DMS 273 treated with DMSO at 0.1 percent for 48 hours (cell line): ENCODE results near the gene GALNT9.
"Not testable (repeated sequence)": the region's sequence is repeated elsewhere in the genome, so short reads cannot be mapped to it uniquely, and the experiment has no call there.

Source experiments
- DNase-seq: peaks from one replicate; lab custom pipeline; 2025; lab: John Stamatoyannopoulos, UW

Gene GALNT9

GRCh38 chr12:132312516-132312915 lies 16.9 kb downstream of the GALNT9 start:
- no peak for DNase-seq

DNA sequence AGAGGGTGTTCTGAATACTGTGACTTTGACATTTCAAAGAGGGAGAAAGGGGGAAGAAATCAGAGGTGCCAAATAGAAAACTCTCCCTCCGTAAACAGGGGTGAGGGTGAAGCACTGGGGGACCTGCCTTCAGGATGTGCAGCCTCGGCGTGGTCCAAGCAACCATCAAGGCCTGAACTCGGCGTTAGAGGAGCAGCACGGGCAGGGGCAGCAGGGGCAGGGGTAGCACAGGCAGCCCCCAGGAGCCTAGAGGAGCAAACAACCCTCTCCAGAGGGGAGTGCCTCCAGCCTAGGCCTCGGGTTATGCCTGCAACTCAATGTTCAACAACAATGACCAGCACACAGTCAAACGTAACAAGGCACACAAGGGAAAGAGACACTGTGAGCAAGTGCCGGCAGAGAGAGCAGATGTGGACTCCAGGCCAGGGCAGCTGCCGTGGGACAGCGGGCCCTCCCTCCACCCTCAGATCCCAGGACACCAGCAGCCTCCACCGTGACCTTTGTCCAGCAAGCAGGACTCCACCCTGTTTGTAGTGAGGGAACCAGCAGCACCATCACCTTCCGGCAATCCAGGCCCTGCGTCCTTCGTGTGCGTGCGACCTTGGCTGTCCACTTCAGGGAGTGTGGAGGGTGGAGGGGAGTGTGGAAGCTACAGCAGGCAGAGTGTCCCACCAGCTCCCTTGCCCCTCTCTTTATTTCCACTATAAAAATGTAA lies 18.0 kb downstream of the GALNT9 start:
- no peak for DNase-seq

DNA sequence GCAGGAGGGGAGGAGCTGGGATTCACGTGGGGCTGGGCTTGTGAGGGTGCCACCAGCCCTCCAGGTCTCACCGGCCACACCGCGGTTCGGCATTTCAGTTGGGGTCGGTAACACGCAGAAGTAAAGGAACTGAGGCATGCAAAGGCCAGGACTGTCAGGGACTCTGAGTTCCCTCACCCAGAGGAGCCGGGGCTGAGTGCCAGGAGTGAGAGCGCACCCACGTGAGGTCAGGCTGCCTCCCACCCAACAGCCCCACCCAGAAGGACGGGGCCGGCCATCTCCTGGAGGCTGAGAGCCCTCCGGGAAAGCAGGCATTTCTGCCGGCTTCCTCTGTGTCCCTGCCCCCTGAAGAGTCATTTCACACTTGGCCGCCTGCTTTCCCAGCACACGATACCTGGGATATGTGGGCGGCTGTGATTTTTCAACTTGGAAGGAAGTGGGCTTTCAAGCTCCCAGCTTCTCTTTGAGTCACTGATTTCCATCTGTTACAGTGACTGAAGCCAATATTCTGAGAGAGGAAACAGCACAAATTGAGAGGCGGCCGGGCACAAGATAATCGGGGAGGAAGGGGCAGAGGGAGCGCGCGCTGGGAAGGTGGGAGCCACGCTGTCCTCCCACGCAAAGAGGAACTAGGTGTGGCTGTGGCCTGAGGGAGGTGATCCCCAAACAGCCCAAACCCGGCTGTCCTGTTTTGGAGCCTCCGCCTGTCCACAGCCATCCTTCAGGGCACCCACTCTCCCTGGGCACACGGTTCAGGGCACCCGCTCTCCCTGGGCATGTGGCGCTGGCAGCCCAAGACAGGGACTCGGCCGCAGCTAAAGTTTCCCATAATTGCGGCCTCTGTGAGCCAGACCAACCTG lies 19.0 kb downstream of the GALNT9 start:
- DNase-seq, result no peak

- DNase-seq, result no peak
These were observed 19.7 kb downstream of the GALNT9 start for GRCh38 chr12:132309596-132310086.

DNA sequence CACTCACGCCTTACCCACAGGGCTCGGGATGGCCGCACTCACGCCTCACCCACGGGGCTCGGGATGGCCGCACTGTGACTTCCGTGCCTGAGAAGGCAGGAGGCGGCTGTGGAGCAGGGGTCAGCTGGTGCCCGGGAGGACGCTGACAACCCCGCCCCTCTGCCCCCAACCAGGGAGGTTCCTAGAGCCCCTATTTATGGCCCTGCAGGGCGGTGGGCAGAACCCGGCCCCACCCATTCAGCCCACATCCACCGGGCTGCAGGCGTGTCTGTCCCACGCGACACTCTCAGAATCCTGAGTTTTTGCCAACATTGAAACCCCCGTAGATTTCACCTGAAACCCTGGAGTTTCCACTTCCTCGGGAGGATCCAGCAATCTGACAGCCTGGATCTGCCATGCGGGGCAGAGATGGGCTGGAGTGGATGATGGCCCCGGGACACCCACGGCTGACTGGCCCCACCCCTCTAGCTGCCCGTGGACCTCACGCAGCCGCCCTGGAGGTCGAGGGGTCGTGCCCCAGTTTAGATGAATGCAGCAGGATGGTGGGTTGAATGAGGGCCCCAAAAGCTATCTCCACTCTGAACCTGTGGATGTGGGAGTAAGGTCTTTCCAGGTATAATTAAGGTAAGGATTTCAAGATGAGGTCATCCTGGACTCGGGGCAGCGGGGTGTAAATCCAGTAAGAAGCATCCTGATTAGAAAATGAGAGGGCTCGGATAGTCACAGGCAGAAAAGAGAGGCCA lies 20.4 kb downstream of the GALNT9 start:
- no peak for DNase-seq

- no peak for DNase-seq
These were observed 21.2 kb downstream of the GALNT9 start for GRCh38 chr12:132307976-132308852.

GRCh38 chr12:132306885-132307191 lies 22.6 kb downstream of the GALNT9 start:
- DNase-seq, result no peak

GRCh38 chr12:132305991-132306884 lies 23.2 kb downstream of the GALNT9 start:
- DNase-seq, result no peak

DNA sequence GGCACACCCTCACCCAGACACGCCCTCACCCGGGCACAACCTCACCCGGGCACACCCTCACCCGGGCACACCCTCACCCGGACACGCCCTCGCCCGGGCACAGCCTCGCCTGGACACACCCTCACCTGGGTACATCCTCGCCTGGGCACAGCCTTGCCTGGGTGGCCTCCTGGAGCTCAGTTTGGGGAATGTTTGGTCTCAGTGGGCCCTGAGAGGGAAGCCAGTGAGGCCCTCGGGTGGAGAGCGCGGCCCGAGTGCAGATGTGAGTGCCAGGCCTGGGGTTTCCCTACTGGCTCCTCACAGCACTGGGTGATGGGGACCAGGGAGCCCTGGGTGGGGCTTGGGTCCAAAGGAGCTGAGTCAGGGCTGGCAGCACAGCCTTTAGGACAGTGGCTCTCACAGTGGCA lies 23.8 kb downstream of the GALNT9 start:
- DNase-seq, result no peak

DNA sequence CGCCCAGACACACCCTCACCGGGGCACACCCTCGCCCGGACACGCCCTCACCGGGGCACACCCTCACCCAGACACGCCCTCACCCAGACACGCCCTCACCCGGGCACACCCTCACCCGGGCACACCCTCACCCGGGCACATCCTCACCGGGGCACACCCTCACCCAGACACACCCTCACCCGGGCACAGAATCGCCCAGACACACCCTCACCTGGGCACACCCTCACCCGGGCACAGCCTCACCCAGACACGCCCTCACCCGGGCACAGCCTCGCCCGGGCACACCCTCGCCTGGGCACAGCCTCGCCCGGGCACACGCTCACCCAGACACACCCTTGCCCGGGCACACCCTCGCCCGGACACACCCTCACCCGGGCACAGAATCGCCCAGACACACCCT lies 24.5 kb downstream of the GALNT9 start:
- DNase-seq, result not testable (repeated sequence)

- not testable (repeated sequence) for DNase-seq
These were observed 25.5 kb downstream of the GALNT9 start for GRCh38 chr12:132303853-132304373.

GRCh38 chr12:132302466-132303358 lies 26.7 kb downstream of the GALNT9 start:
- no peak for DNase-seq

DNA sequence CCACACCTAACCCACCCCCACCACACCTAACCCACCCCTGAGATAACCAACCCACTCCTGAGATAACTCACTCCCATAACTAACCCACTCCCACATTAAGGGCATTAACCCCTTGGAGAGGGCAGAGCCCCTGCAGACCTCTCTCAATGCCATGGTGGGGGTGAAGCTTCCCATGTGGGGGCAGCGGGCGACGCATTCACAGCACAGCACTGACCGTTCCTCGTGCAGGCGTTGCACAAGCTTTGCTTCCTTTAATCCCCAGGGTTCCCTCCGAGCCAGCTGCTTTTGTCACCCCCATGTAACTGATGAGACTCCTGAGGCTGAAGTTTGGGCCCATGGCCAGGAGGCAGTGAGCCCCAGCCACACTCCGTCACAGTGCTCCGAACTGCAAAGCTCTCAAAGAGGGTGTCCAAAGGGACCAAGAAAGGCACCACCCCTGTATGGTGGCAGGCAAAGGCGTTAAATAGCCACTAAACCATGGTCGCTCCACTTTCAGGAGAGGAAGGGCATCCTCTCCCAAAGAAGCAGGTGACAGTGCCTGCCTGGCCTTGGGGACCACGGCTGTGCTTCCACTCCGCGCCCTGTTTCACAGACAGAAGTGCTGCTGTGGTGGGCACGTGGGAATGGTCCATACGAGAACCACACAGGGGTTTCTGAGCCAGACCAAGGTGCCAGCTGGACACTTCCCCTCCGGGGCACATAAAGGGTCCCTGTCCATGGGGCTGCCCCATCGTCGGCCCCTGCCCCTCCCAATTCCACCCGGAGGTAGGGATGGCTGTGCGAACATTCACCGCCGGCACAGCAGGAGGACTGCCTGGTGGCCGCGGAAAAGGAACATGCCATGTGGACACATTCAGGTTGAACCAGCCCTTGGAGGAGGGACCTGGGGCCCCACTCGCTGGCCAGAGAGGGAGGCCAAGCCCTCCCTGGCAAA lies 28.3 kb downstream of the GALNT9 start:
- DNase-seq, result no peak

DNA sequence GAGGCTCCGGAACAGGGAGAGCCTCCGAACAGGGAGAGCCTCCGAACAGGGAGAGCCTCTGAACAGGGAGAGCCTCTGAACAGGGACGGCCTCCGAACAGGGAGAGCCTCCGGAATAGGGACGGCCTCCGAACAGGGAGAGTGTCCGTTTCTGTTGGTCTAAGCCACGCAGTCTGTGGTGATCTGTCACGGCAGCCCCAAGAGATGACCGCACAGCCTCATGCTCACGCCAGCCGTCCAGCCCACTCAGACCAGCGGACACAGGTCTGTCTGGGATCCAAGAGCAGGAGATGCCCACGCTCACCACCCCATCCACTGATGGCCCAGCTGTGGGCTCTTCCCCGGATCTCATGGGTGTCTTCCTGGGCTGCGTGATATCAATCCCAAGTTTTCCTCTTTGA lies 33.3 kb downstream of the GALNT9 start:
- no peak for DNase-seq

GRCh38 chr12:132295561-132295960 lies 33.8 kb downstream of the GALNT9 start:
- DNase-seq, result not testable (repeated sequence)

- no peak for DNase-seq
These were observed 34.3 kb downstream of the GALNT9 start for GRCh38 chr12:132295101-132295526.

DNA sequence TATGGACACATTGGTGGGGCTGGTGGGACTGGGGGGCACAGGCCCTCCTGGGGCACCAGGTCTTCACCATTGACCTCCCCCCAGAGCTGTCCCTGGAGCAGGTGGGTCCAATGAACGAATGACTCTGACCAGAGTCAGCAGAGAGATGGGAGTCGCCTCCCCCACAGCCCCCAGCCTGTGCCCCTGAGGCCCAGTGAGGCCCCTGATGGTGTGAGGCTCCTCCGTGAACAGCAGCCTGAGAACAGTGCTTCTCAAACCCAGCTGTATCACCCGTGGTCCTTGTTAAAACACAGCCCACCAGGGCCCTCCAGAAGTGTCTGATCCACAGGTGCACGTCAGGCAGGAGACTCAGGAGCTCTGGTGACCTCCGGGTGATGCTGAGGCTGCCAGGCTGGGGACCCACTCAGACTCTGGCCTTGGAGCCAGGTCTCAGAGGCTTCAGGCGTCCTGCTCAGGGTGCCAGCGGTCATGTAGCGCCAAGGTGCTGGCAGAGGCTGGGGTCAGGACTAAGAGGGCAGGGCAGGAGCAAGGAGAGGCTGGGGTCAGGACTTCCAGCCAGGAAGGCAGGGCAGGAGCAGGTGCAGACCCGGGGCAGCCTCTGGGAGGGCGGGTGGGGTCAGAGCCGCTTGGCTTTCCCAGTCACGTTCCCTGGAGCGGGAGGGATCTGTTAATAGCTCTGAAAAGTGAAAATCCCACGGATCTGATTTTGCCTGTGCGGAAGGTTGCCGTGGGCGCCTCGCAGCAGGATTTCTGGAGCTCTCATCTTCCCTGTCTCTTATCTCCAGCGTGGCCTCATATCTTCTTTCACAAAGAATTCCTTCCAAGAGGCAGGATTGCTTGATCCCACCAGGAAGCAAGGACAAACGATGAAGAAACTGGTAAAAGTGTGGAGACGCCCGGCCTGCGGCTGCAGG lies 35.0 kb downstream of the GALNT9 start:
- no peak for DNase-seq
